HFFc6 (cell line): ENCODE results near the gene ZMYM2. TPM values are rescaled to one million over a fixed set of nuclear protein-coding genes. Genes with fewer than 3 reads are reported as not detected.

ENCODE experiments used
- DNase-seq: peaks from one replicate; pipeline ENCODE4 v3.0.0-alpha.2; 2018
- H3K27ac Mint-ChIP-seq: 2 replicates; pipeline ENCODE4 v1.8.0; 2020; ENCODE audit warnings: mild to moderate bottlenecking, mixed read lengths
- H3K27me3 Mint-ChIP-seq: 2 replicates; pipeline ENCODE4 v1.8.0; 2021; ENCODE audit warnings: mild to moderate bottlenecking, moderate library complexity, mixed read lengths; ENCODE audit not compliant: insufficient read depth
- H3K36me3 Mint-ChIP-seq: 2 replicates; pipeline ENCODE4 v1.8.0; 2021; ENCODE audit warnings: low read depth, mixed read lengths
- H3K4me1 Mint-ChIP-seq: 2 replicates; pipeline ENCODE4 v1.8.0; 2020; ENCODE audit warnings: low read depth, mixed read lengths
- H3K4me3 Mint-ChIP-seq: 2 replicates; pipeline ENCODE4 v1.8.0; 2020; ENCODE audit warnings: mild to moderate bottlenecking, moderate library complexity, mixed read lengths
- H3K9me3 Mint-ChIP-seq: 2 replicates; pipeline ENCODE4 v1.8.0; 2020; ENCODE audit warnings: mild to moderate bottlenecking, mixed read lengths
- total RNA-seq, 6 experiments: library from RNA; stranded (reverse); fragmentation: NEBNext Ultra II Directional; extraction: Animal tissue kit (Norgen Biotek cat#: 25700); gene quantifications; 2 replicates in 1 of 6; 3 replicates in 5 of 6; pipeline ENCODE4 v1.2.3, GENCODE V29; 2021
- TF ChIP-seq, protein P1 (sequence below): fragments of 200-600 bp; sonication (generic); IDR thresholded peaks from 2 replicates; pipeline ENCODE4 v1.5.0; 2021; ENCODE audit warnings: antibody characterized with exemption, mild to moderate bottlenecking

Gene ZMYM2
- total RNA-seq, 6 experiments from 2014 or later = 21.3 to 33.6 (median 28.8) TPM

DNA sequence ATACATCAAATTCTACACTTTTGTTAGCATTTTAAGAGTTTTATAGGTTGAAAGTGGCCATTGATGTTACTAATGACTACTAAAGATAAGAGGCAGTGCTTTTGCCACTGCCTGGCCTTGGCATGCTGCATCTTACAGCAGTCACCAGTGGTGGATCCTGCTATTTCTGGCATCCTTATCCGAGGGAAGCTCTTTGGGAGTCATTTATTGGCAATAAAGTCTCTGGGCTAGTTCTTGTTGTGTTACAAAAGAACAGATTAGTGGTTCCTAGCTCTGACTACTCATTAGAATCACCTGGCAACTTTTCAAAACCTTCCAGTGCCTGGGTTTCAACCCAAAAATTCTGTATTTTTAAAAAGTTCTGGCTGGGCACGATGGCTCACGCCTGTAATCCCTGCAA lies 94.5 kb downstream of the ZMYM2 start:
- TF ChIP-seq, protein P1, sequence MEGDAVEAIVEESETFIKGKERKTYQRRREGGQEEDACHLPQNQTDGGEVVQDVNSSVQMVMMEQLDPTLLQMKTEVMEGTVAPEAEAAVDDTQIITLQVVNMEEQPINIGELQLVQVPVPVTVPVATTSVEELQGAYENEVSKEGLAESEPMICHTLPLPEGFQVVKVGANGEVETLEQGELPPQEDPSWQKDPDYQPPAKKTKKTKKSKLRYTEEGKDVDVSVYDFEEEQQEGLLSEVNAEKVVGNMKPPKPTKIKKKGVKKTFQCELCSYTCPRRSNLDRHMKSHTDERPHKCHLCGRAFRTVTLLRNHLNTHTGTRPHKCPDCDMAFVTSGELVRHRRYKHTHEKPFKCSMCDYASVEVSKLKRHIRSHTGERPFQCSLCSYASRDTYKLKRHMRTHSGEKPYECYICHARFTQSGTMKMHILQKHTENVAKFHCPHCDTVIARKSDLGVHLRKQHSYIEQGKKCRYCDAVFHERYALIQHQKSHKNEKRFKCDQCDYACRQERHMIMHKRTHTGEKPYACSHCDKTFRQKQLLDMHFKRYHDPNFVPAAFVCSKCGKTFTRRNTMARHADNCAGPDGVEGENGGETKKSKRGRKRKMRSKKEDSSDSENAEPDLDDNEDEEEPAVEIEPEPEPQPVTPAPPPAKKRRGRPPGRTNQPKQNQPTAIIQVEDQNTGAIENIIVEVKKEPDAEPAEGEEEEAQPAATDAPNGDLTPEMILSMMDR = no peak
- Mint-ChIP-seq H3K27me3 (no peaks in the 10 kb centered on the region), H3K4me3 (no peak overlapping the region), H3K36me3 (0 out of 2 replicates have a peak, but pooled peaks cover 8% of the 10 kb centered on the region), H3K27ac (no peak overlapping the region), H3K4me1 (peaks cover 7% of the 10 kb centered on the region), H3K9me3 (no peaks in the 10 kb centered on the region)
- DNase-seq = no peak

DNA sequence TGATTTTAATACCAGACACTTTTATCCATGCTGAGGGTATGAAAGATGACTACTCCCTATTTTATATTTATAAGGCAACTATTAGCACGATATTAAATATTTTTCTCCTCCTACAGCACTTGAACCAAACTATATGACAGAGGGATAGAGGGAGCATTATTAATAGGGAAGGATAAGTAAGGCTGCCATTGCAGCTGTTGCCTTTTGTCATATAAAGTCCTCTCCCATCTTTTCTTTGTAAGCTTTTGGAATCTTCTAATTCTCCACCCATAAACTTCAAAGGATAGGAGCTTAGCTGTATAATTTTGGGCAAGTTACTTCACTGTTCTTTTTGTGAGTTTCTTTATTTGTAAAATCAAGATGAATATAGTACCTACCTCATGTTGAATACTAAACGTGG lies 95.4 kb downstream of the ZMYM2 start:
- H3K9me3 Mint-ChIP-seq = no peaks in the 10 kb centered on the region
- H3K27me3 Mint-ChIP-seq = no peaks in the 10 kb centered on the region
- TF ChIP-seq, protein P1 = no peak
- H3K4me3 Mint-ChIP-seq = no peak overlapping the region
- peaks cover 12% of the 10 kb centered on the region; the same call in 1 of the 2 replicates for H3K36me3 Mint-ChIP-seq
- no peak overlapping the region for H3K27ac Mint-ChIP-seq
- H3K4me1 Mint-ChIP-seq = peaks cover 7% of the 10 kb centered on the region
- DNase-seq = no peak

DNA sequence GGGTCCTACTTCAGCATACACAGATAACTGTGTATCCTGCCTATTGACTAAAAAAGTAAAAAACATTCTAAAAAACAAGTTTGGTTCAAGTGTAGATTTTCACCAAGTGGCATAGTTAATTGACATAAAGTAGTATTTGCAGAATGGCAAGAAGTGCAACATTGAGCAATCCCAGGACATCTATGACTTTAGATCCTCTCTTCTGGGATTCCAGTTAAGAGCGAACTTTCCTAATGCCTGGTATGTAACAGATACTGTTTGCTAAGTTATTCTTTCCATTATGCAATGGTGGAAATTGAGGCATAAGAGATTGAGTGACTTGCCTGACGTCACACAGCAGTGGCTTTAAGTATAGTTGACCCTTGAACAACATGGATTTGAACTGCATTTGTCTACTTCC lies 96.1 kb downstream of the ZMYM2 start:
- H3K4me1 Mint-ChIP-seq = peaks cover 2% of the 10 kb centered on the region
- H3K4me3 Mint-ChIP-seq = no peak overlapping the region
- H3K36me3 Mint-ChIP-seq = peaks cover 12% of the 10 kb centered on the region; the same call in 1 of the 2 replicates
- no peaks in the 10 kb centered on the region for H3K9me3 Mint-ChIP-seq
- TF ChIP-seq, protein P1 = no peak
- DNase-seq = no peak
- H3K27me3 Mint-ChIP-seq = no peaks in the 10 kb centered on the region
- H3K27ac Mint-ChIP-seq = no peak overlapping the region

DNA sequence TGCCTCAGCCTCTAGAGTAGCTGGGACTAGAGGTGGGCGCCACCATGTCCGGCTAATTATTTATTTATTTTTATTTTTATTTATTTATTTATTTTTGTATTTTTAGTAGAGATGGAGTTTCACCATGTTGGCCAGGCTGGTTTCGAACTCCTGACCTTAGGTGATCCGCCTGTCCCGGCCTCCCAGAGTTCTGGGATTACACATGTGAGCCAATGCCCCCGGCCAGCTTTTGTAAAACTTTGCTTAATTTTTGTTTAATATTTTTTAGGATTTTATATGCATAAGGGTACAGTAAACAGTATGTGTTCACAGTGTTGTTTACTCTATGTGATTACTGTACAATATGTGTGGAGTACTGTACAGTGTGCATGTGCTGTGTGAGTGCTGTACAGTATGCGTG lies 98.7 kb downstream of the ZMYM2 start:
- peaks cover 12% of the 10 kb centered on the region; the same call in 1 of the 2 replicates for H3K36me3 Mint-ChIP-seq
- no peaks in the 10 kb centered on the region for H3K9me3 Mint-ChIP-seq
- no peak overlapping the region for H3K4me3 Mint-ChIP-seq
- no peaks in the 10 kb centered on the region for H3K27me3 Mint-ChIP-seq
- TF ChIP-seq, protein P1 = no peak
- H3K27ac Mint-ChIP-seq = no peak overlapping the region
- no peak for DNase-seq
- no peaks in the 10 kb centered on the region for H3K4me1 Mint-ChIP-seq

DNA sequence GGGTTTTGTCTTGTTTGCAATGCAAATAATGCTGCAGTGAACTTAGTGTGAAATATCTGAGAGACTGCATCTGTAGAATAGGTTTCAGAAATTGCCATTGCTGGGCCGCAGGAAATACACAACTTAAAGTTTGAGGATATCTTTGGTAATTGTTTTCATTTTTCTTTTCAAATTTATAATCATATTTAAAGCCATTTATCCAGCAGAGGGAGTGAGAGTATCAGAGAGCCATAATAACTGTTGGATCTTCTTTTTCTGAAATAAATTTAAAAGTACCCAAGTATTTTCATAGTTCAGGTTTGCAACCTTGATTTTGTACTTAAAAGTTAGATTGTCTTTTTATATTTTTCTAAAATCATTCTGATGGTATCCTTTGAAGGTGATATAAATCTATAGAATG lies 99.4 kb downstream of the ZMYM2 start:
- TF ChIP-seq, protein P1 = peak; percentile 51
- Mint-ChIP-seq H3K27me3 (no peaks in the 10 kb centered on the region), H3K27ac (no peak overlapping the region), H3K4me1 (no peaks in the 10 kb centered on the region), H3K9me3 (no peaks in the 10 kb centered on the region), H3K36me3 (peaks cover 12% of the 10 kb centered on the region; the same call in 1 of the 2 replicates), H3K4me3 (no peak overlapping the region)
- no peak for DNase-seq

DNA sequence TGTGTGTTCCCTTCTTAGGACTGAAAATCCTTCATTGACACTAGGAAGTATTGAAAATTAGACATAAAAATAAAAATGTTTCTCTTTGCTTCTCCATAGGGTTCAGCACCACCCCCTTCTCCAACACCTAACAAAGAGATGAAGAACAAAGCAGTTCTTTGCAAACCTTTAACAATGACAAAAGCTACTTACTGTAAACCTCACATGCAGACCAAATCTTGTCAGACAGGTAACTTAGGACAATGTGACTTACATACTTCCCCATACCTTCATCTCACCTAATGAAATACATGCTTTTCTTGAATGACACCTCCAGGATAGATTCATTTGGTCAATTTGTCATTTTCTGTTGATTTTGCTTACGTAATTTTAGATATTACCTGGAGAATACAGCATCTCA lies 99.9 kb downstream of the ZMYM2 start:
- Mint-ChIP-seq H3K9me3 (no peaks in the 10 kb centered on the region), H3K27me3 (no peaks in the 10 kb centered on the region), H3K27ac (no peak overlapping the region), H3K4me3 (no peak overlapping the region), H3K4me1 (no peaks in the 10 kb centered on the region), H3K36me3 (peaks cover 12% of the 10 kb centered on the region; the same call in 1 of the 2 replicates)
- TF ChIP-seq, protein P1 = no peak
- DNase-seq = no peak
